Right lobe of liver (tissue), 4 donors: ENCODE results near the gene IZUMO1.
"Not testable (repeated sequence)": the region's sequence is repeated elsewhere in the genome, so short reads cannot be mapped to it uniquely, and the experiment has no call there.

Source experiments
- CTCF ChIP-seq, 4 donors: fragments of 200-600 bp in 3 of 4; fragments of 450-650 bp in 1 of 4; IDR thresholded peaks; one replicate each; pipeline versions ENCODE4 v1.5.1 to v1.8.0; 2016 to 2022; ENCODE audit warnings: antibody characterized with exemption in 4 of 4, mild to moderate bottlenecking in 2 of 4
- POLR2A ChIP-seq: fragments of 450-650 bp; IDR thresholded peaks from one replicate; pipeline ENCODE4 v1.6.1; 2017; ENCODE audit warnings: antibody characterized with exemption, mild to moderate bottlenecking
- donor health status: DM: no; HTN: no; CAD: no.
- donor health status: DM: no; HTN: no; CAD: no.
- donor health status: DM: no; HTN: yes; CAD: no.

- TF ChIP-seq CTCF (IDR thresholded peaks at IDR 0.05); POLR2A: not testable (repeated sequence)
Measured at GRCh38 chr19:48786422-48786821, 39.7 kb upstream of the IZUMO1 start.
